PFSK-1 (cell line): Measurements from ENCODE around the gene CA12.

Experiments
- FOXP2 ChIP-seq: optimal IDR thresholded peaks from 2 replicates; pipeline ENCODE3; 2011; ENCODE audit warnings: borderline replicate concordance, control low read depth, inconsistent platforms; ENCODE audit not compliant: insufficient read depth; ENCODE audit errors: extremely low read length, extremely low read depth
- POLR2AphosphoS5 ChIP-seq: IDR thresholded peaks from 2 replicates; pipeline ENCODE4 v1.6.1; 2012; ENCODE audit warnings: low read depth, mild to moderate bottlenecking, control low read depth, low read length, moderate library complexity
- SIN3A ChIP-seq: IDR thresholded peaks from 2 replicates; pipeline ENCODE4 v1.6.1; 2012; ENCODE audit warnings: mild to moderate bottlenecking, low read length, moderate library complexity, borderline replicate concordance; ENCODE audit not compliant: insufficient read depth
- TAF1 ChIP-seq: IDR thresholded peaks from 2 replicates; pipeline ENCODE4 v1.6.1; 2012; ENCODE audit warnings: low read length, control low read depth, borderline replicate concordance; ENCODE audit not compliant: insufficient read depth
- TF ChIP-seq, protein P1 (sequence below), 2 experiments: IDR thresholded peaks; 2 replicates each; pipeline versions ENCODE4 v1.6.1 to v1.8.0; 2011 to 2012; ENCODE audit warnings: low read depth in 2 of 2, low read length in 2 of 2, control low read depth in 1 of 2, inconsistent platforms in 1 of 2, mild to moderate bottlenecking in 1 of 2, moderate library complexity in 1 of 2; ENCODE audit not compliant: insufficient read depth in 1 of 2

CA12 gene

GRCh38 chr15:63344731-63345390 is 36.8 kb downstream of the CA12 start:
- TF ChIP-seq POLR2AphosphoS5 (no peak), FOXP2 (no peak), TAF1 (no peak), SIN3A (no peak)
- TF ChIP-seq, protein P1, sequence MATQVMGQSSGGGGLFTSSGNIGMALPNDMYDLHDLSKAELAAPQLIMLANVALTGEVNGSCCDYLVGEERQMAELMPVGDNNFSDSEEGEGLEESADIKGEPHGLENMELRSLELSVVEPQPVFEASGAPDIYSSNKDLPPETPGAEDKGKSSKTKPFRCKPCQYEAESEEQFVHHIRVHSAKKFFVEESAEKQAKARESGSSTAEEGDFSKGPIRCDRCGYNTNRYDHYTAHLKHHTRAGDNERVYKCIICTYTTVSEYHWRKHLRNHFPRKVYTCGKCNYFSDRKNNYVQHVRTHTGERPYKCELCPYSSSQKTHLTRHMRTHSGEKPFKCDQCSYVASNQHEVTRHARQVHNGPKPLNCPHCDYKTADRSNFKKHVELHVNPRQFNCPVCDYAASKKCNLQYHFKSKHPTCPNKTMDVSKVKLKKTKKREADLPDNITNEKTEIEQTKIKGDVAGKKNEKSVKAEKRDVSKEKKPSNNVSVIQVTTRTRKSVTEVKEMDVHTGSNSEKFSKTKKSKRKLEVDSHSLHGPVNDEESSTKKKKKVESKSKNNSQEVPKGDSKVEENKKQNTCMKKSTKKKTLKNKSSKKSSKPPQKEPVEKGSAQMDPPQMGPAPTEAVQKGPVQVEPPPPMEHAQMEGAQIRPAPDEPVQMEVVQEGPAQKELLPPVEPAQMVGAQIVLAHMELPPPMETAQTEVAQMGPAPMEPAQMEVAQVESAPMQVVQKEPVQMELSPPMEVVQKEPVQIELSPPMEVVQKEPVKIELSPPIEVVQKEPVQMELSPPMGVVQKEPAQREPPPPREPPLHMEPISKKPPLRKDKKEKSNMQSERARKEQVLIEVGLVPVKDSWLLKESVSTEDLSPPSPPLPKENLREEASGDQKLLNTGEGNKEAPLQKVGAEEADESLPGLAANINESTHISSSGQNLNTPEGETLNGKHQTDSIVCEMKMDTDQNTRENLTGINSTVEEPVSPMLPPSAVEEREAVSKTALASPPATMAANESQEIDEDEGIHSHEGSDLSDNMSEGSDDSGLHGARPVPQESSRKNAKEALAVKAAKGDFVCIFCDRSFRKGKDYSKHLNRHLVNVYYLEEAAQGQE (IDR thresholded peaks at IDR 0.05; ENCODE audit: insufficient read depth in 1 of 2, low read depth in 2 of 2, low read length in 2 of 2), result no peak

- TF ChIP-seq FOXP2 (no peak), POLR2AphosphoS5 (no peak), SIN3A (no peak)
These were observed 39.7 kb downstream of the CA12 start for GRCh38 chr15:63341898-63342297.

DNA sequence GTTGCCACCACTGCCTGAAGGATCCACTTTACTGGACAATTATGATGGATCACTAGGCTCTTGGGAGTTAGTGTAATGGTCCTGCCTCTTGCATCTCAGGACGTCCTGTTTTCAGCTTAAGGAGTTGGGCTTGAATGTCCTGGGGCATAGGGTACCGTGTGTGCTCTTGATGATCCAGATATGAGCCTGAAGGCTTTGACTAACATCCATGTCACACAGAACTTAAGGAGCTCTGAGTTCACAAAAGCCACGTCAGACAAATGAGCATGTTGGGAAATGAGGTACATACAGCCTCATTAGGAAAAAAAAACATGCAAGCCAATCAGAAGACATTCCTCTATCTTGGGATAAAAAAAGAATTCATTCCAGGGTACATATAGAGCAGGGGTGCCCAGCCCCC is 40.8 kb downstream of the CA12 start:
- TF ChIP-seq FOXP2, result no peak
- no peak for TF ChIP-seq SIN3A
- TF ChIP-seq TAF1, result no peak
- TF ChIP-seq POLR2AphosphoS5, result no peak
- TF ChIP-seq, protein P1 (IDR thresholded peaks at IDR 0.05; ENCODE audit: insufficient read depth in 1 of 2, low read depth in 2 of 2, low read length in 2 of 2), result no peak

DNA sequence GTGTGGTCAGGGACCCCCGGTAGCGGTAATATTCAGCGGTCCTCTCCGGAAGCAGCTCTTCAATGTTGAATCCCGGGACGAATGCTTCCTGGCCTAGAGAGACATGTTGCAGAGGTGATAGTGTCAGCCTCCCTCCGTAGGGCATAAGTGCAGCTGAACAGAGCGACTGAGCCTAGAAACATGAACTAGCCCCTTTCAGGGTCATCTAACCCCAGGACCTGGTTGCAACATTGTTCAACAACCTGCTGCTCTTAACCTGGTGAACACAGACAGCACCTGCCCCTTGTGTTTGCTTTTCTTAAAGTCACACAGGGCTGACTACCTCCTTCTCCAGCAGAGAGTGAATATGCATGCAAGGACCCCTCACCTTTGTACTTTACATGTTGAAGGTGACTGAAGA is 41.3 kb downstream of the CA12 start:
- TF ChIP-seq FOXP2 (no peak), POLR2AphosphoS5 (no peak), SIN3A (no peak)
- TF ChIP-seq, protein P1 (IDR thresholded peaks at IDR 0.05; ENCODE audit: insufficient read depth in 1 of 2, low read depth in 2 of 2, low read length in 2 of 2), result no peak

GRCh38 chr15:63339836-63340235 is 41.8 kb downstream of the CA12 start:
- TF ChIP-seq TAF1, result no peak
- TF ChIP-seq, protein P1 (IDR thresholded peaks at IDR 0.05; ENCODE audit: insufficient read depth in 1 of 2, low read depth in 2 of 2, low read length in 2 of 2), result no peak
